DMS79 treated with DMSO at 0.1 percent for 48 hours (cell line): ENCODE results near the gene YIPF4.
"Not testable (repeated sequence)": the region's sequence is repeated elsewhere in the genome, so short reads cannot be mapped to it uniquely, and the experiment has no call there.

Source experiments
- DNase-seq: peaks from one replicate; lab custom pipeline; 2025; lab: John Stamatoyannopoulos, UW

YIPF4 gene

GRCh38 chr2:32277674-32278477 lies at the start of gene YIPF4:
YIPF4 (plus strand) TSS chr2:32277904; CDS start chr2:32278156, 252 bp downstream.
- peak; percentile 88 for DNase-seq

- no peak for DNase-seq
Observed at GRCh38 chr2:32228181-32228580, 49.5 kb upstream of the YIPF4 start.

DNA sequence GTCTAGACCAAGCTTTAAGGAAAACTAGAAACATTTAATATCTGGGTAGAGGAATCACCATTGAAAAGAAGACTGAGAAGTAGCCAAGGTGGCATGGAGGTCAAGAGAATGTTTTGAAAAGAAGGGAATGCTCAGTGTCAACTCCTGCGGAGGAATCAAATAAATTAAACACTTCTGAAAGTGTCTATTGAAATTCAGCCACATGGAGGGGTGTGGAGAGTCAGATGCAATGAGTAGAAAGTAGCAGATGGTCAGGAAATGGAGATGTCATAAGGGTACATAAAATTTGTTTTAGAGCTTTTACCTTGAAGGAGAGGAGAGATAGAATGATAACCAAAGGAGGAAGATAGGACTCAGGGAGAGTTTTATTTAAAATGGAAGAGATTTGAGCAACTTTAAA lies 48.1 kb upstream of the YIPF4 start:
- DNase-seq, result no peak

- no peak for DNase-seq
Observed at GRCh38 chr2:32231959-32232358, 45.7 kb upstream of the YIPF4 start.

DNA sequence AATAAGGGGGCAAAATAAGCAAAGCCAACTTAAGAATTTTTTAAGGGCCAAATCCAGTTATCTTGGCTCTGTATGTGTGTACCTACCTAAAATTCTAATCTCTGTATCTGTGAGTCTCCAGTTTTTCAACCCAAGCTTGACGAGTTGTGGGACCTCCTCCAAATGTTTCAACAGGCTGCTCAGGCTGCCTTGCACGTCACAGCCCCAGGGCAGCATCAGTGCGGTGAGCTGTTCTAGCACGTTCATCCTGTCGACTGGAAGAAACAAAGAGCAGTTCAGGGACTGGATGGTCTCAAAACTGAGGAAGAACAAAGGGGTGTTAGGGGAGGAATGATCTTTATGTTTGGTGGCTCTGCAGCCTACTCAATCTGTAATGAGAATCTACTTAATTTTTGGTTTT lies 42.4 kb upstream of the YIPF4 start:
- no peak for DNase-seq

- no peak for DNase-seq
Observed at GRCh38 chr2:32237488-32237887, 40.2 kb upstream of the YIPF4 start.

DNA sequence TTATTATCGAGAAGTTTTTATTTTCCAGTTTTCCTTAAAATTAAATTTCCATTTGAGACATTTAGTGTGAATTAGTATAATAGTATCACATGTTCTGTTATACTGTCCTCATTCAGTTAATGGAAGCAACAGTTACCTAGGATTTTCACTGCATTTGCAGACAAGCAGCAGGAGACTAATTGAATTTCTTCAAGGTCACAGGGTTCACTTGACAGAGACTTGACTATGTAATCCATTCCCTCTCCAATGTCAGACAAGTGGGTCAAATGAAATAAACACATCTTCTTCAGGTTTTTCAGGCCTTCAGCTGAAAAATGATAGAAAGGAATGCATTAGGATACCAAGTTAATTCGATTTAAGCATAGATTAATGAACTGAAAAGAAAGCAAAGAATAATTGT lies 39.7 kb upstream of the YIPF4 start:
- no peak for DNase-seq

GRCh38 chr2:32242331-32242730 lies 35.4 kb upstream of the YIPF4 start:
- DNase-seq, result no peak

GRCh38 chr2:32246911-32247310 lies 30.8 kb upstream of the YIPF4 start:
- DNase-seq, result peak; percentile 12

DNA sequence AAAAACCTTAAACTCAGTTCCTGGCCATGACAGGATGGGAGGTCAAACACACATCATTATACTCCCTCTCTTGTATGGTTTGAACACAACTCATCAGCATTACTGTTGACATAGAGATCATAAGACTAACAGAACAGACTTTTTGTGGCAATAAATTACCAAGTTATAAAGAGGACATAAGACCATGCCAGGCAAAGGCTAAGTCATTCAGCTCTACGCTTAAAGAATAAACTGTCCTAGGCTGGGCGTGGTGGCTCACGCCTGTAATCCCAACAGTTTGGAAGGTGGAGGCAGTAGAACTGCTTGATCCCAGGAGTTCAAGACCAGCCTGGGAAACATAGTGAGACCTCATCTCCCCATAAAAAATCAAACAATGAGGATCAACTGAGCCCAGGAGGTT lies 29.4 kb upstream of the YIPF4 start:
- no peak for DNase-seq

GRCh38 chr2:32249731-32250236 lies 27.9 kb upstream of the YIPF4 start:
- DNase-seq, result no peak

- DNase-seq, result no peak
Observed at GRCh38 chr2:32250290-32250689, 27.4 kb upstream of the YIPF4 start.

GRCh38 chr2:32258242-32258641 lies 19.5 kb upstream of the YIPF4 start:
- no peak for DNase-seq

DNA sequence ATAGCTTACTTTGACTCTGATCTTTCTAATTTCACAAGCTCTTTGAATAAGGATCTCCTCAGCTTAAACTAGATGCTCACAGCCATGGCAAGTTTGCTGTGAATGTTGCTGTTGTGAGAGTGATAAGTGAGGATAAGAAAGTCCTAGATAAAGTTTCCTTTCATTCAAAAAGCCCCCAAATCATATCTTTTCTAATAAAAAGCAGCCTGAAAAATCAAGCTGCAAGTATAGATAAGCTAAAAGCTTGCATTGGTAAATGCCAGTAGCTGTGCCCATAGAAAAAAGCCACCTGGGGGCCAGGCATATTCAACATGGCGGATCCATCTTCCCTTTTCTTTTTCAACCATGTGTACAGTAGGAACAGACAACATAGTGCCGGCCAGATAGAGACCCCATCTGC lies 17.3 kb upstream of the YIPF4 start:
- DNase-seq, result no peak

GRCh38 chr2:32262105-32262504 lies 15.6 kb upstream of the YIPF4 start:
- DNase-seq, result no peak

- DNase-seq, result no peak
Observed at GRCh38 chr2:32264422-32265105, 13.1 kb upstream of the YIPF4 start, which contains the start of gene NLRC4. NLRC4 (minus strand) TSS chr2:32264886; CDS start chr2:32256775, 8,111 bp downstream.

GRCh38 chr2:32271063-32271462 lies 6.6 kb upstream of the YIPF4 start:
- DNase-seq, result no peak

DNA sequence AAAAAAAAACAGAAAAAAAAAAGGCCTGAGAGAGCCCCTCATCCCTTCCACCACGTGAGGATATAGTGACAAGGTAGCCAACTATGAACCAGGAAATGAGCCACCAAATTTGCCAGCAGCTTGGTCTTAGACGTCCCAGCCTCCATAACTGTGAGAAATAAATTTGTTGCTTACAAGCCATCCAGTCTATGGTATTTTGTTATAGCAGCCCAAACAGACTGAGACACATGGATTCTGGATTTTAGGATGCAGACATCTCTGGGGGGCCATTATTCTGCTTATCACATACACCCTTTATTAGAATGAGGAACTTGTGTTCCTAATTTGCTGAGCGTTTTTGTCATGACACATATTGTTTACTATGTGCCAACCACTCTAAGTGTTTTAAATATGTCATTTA lies 5.4 kb upstream of the YIPF4 start:
- DNase-seq, result no peak

DNA sequence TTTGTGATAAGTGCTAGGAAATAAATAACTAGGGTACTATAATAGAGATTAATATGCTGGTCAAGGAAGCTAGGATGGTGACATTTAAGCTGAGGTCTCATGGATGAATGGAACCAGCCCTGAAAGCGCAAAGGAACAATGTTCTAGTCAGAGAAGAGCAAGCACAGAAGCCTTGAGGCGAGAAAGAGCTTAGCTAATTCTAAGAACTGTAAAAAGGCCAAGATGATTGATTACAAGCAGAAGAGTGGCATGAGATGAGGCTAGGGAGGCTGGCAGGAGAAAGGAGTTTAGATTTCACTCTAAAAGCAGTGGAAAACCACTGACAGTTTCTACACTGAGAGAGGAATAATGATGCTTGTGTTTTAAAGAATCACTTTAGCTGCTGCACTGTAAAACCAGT lies 3.4 kb upstream of the YIPF4 start:
- no peak for DNase-seq

- DNase-seq, result not testable (repeated sequence)
Observed at GRCh38 chr2:32275790-32276189, 1.9 kb upstream of the YIPF4 start.

DNA sequence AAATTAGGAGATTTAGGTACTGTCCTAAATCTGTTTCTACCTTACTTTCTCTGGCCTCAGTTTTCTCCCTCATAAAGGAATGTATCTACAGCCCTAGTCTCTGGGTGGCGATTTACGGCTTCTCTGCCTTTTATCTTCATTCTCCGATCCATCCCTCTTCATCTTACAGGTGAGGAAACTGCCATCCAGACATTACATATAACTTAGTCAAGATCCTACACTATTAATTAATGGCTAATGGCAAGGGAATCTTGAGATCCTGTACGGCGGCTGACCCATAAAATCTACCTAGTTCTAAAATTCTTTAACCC lies 386 bp upstream of the YIPF4 start:
- DNase-seq, result no peak

GRCh38 chr2:32278478-32278853 lies 762 bp downstream of the YIPF4 start:
- DNase-seq, result no peak

GRCh38 chr2:32284321-32284720 lies 6.6 kb downstream of the YIPF4 start:
- no peak for DNase-seq
